GM19099 (cell line): ENCODE measurements around the gene PNMA1.

Source experiments
- POLR2A ChIP-seq: IDR thresholded peaks from 3 replicates; pipeline ENCODE4 v1.6.1; 2011; ENCODE audit warnings: low read depth; ENCODE audit not compliant: insufficient read length; ENCODE audit errors: extremely low read depth

PNMA1 gene

DNA sequence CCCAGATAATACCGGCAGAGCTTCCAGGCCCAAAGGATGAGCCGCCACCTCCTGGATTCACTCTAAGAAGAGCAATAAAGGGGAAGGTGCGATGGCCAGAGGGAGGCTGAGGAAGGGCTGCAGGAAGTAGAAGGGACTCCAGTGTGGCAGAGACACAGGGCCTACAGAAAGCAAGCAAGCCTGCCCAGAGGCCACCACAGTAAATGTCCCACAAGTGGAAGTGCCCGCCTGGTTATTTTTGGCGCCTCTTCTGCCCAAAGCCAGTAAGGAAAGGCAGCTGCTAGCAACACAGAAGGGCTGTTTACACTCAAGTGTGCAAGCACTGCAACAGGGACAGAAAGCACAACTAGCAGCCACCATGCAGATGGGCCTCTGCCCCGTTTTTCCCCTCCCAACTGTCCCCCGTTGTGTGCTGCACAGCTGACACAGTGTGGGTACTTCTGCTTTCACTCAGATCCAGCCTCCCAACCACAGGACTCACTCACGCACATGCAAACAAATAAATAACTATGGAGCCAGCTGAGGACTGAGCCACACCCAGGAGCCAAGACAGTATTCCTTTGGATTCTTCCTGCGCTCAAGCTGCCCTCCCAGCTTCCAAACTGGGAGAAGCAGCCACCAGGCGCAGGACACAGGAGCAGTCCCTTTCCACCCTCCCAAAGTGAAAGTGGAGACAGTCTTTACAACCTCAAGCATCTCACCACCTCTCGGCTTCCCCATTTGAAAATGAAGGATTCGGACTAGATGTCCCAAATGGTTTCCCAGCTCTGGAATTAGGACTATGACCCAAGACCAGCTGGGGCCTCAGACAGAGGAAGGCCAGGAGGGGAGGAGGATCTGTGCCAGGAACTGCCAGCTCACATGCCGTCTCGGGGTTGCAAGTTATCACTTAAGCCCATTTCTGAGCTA is 40.0 kb upstream of the PNMA1 start:
- TF ChIP-seq POLR2A, result peak; percentile 58

DNA sequence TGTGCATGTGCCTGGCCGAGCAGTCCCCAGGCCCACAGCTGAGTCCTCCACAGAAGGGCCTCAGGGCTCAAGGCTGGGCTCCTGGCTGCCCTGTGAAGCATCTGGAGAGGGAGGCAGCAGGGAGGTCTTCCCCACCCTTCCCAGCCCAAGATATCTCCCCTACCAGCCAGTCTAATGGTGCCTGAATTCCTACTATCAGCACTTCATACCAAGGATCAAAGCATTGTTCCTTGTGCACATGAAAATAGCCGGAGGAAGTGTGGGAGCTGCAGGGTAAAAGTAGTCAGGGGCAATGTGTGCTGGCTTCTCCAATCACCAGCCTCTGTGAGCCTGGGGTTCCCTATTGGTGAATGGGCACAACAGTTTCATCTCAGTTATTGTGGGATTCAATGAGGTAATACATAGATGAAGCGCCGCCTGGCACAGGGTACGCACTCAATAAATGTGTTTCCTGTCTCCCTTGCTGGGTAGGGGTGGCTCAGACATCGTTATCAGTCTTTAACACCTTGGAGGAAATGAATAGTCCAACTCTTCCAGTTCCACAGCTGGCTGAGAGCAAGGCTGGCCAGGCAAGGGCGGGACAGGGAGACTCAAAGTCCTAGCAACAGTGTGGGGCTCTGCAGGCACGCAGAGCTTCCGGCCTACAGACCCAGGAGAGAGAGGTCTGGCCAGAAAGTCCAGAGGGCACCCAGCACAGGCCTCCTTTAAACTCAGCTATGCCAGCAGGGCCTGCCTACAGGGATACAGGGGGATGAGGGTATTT is 39.1 kb upstream of the PNMA1 start:
- no peak for TF ChIP-seq POLR2A

DNA sequence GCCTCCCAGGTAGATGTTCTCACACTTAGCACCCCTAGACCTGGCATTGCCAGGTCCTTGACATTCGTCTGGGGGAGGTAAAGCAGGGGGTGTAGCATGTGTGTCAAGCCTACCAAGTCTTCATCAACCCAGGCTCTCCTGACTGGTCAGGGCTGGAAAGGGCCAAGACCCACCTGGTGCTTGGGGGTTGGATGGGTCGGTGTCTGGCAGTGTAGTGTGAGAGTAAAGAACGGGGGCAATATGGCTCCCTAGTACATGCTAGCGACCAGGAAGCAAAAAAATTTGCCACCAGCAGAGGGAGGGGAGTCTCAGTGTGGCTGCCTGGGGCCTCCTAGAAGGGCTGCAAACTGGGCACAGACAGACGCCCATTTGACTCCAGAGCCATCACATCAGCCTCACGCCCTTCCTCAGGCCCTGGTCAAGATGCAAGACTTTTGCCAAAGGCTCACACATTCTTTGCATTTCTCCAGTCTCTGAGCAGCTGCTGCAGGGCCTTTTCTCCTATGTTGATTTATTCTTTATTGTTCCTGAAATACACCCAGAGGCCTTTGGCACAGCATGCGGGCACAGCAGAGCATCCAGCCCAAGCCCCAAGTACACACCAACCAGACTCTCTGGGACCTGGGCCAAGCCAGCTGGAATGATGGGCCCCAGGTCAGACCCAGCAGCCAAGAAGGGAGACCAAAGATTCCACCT is 38.3 kb upstream of the PNMA1 start:
- no peak for TF ChIP-seq POLR2A

DNA sequence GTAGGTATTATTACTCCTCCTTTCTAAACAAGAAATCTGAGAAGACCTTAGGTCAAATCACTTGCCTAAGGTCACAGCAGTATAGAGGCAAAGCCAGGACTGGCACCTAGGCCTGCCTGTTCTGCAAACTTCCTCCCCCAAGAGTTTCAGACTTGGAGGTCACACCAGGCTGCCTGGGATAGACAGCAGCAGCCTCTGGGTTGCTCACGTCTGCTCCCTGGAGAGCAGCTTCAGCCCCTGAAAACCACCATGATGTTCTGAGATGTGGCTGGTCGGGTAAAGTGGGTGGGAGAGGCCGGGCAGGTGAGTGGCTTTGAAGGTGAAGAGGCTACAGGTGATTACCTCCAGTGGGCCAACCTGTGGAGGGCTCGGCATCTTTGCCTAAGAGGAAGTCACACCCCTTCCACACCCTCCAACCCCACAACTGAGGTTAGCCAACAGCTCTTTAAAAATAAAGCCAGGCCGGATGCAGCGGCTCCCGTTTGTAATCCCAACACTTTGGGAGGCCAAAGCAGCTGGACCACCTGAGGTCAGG is 37.0 kb upstream of the PNMA1 start:
- TF ChIP-seq POLR2A, result no peak

DNA sequence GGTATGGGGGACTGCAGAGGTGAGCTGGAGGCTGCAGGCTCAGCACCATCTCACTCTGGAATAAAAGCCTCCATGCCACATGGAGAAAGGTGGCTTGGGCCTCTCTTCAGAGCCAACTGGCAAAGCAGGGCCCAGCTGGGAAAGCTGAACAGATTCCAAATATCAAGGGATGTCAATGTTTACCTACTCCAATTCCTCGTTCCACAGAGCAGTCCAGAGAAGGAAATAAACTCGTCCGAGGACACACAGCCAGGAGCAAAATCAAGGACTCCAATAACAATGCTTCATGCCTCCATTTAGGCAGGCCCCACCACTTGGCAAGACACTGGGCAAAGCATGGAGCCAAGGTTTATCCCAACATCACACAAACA is 36.3 kb upstream of the PNMA1 start:
- TF ChIP-seq POLR2A, result no peak

DNA sequence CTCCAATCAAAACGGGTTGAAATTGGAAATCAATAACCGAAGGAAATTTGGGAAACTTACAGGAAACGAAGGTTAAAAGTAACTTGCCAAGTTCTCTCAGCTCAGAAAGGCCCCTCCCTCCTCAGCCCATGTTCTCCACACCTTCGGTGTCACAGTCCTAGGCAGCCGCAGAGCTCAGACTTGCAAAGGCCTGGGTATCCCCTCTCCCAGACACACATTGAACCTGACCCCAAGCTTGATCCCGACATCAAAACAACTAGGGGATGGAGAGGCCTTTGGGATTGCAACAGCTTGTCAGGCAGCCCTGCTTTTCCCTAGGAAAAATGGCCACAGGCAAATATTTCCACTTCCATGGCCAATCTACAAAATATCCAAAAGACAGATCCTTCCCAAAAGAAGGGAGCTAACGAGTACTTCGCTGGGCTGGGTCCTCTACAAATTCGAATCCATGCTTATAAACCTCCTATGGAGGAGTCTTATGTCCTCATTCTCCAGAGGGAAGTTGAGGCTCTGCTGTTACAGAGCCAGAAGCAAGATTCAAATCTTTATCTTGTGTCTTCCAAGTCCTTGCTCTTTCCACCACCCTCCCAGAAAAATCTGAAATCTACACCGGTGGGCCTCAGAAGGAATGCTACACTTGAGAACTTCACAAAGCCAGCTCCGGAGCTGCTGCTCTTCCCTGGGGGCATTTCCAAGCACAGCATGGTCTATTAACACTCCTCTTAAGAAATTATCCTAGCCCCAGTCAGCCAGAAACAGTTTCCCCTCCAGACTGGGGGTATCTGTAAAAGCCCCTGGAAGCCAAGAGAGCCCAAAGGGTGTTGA is 35.7 kb upstream of the PNMA1 start:
- no peak for TF ChIP-seq POLR2A

DNA sequence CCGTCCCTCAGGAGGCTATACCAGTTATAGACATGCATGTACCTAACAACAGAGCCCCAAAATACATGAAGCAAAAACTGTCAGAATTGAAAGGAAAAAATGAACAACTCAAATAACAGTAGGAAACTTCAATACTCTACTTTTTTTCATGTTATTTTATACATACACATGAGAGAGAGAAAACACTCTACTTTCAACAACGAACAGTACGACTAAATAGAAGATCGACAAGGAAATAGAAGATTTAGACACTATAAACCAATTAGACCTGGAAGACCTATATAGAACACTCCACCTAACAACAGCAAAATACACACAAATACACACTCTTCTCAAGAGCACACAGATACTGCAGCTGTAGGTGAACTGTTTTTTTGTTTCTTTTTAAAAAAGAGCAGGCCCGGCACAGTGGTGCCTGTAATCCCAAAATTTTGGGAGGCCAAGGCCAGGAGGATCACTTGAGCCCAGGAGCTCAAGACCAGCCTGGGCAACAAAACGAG is 34.7 kb upstream of the PNMA1 start:
- TF ChIP-seq POLR2A, result no peak

DNA sequence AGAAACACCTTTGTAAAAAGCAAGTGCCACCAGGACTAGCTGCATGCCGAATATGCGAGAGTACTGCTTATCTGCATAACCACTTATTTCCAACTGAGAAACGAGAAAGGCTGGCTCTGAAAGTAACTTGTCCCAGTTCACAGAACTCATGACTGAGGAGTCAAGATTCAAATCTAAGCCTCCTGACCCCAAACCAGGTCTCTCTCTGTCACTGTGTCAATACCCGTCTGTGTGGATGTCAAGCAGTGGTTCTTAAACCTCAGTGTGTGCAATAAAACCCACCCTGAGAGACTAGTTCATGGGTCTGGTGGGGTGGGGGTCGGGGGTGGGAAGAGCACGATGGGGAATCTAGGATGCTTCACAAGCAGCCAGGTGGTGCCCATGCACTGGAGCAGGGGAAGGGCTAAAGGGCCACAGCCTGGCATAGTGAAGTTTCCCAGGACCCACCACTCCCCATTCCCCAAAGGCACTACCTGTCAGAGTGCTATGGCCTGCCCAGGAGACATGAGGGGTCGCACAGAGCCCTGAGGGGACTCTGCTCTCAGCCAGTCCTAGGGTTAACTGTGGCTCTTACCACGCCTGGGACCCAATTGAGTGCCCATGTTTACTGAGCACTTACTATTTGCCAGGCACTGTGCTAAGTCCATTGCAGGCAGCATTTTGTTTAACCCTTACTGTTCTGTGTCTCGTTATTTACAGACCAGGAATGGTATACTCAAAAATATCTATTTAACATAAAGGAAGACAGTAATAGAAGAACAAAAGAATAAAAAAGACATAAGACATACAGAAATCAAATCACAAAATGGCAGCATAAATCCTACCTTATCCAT is 33.4 kb upstream of the PNMA1 start:
- TF ChIP-seq POLR2A, result no peak

DNA sequence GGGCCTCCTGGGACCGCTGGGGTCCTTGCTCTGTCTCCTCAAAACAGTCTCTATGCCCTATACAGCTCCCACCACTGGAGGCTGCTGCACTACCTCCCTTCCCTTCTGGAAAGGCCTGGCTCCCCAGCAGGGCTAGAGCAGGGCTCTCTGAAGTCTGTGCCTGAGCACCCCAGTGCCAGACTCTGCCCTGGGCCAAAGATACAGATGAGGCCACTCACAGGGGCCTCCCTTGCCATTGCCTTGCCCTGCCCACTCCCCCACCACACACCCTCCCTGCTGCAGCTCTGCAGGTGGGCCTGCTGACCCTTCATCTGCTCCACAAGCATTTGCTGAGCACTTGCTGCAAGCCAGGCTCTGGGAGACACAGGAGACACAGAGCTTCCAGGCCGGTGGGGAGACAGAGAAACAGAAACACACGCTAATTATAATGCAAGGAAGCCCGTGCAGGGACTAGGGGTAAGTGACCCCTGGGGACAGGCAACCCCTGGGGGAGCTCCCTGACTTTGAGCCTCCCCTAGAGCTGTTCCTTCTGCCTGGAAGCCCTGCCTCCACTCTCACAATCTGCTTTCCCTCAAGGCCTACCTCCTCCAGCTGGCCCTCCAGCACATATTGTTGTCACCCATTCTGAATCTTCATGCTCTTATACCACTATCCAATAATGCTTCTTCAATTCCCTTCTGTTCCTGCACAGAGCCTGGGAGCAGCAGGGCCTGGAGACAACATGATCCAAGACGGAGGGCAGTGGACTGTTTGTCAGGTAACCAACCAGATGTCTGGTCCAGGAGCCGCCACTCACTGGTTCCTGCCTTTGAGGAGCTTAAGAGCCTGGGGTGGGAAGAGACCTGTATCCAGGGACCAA is 32.6 kb upstream of the PNMA1 start:
- no peak for TF ChIP-seq POLR2A

DNA sequence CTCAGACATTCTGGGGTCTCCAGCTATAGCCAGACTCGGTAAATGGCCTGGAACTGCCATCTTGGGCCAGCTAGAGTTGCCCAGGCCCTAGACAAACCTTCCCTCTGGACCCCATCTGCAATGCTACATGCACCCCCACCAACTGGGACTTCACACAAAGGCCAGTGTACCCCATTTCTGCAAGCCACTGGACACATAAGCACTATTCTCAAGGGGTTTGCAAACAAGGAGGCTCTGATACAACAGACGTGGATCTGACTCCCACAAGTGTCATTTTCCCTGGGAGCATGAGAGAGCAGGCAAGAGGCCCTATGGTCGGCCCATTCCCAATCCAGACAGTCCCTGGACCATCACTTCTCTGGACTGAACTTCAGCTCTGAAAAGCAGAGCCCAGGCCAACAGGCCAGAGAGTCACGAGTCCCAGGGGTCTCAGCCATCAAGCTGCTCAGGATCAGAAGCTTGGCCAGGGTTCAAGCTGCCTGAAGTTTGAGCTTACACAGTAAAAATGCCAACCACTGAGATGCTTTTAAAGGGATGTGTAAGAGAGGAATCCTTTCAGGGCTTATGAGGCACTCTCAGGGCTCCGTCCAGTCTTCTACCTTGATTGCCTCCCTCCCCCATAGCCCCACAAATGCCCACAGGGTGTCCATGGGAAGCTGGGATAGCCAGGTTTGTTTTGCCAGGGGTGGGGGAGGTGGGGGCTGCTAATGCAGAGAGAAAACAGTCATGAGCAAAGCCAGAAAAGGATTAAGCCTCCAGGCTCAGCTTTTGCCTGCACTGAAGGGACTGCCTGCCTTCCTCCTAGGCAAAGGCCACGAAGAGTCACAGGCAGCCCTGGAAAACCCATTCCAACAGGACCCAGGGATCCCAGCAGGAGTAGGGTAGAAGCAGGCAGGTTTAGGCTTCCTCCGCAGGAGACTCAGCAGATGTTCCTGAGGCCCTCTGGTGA is 31.7 kb upstream of the PNMA1 start:
- TF ChIP-seq POLR2A, result no peak

DNA sequence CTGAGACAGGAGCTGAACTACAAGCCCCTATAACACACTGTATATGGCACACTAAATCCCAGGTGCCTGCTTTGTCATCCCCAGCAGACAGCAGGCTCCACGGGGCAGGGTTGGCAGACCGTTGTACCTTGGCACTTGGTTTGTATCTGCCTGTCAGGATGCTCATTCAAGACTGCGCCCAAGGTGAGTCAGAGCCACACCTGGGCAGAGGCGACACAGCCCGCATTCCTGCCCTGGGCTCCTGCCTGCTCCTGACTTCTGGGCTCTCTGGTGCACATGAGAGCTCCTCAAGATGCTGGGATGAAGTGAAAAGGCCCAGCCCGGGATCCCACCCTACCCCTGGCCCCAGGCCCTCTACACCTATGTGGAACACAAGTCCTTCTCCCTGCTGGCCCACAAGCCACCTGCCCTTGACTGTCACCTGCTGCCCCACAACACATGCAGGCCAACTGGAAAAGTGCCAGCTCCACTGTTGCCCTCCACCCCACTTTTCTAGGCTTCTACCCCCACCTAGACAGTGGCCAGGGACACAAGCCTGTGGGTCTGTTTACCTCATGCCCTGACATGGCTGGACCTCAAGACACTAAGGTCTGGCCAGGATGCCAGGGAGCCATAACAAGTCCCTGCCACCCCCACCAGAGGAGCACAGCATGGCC is 30.8 kb upstream of the PNMA1 start:
- no peak for TF ChIP-seq POLR2A
